Cardiac septum (tissue), 1 donor: ENCODE data around the gene EPHB1. TPM values are rescaled to one million over a fixed set of nuclear protein-coding genes. Genes with fewer than 3 reads are reported as not detected.
"Not testable (repeated sequence)": the region's sequence is repeated elsewhere in the genome, so short reads cannot be mapped to it uniquely, and the experiment has no call there.

Experiments
- DNase-seq: peaks from one replicate; pipeline ENCODE4 v3.0.0-alpha.2; 2020; ENCODE audit warnings: low spot score
- intact Hi-C: fragments of 100-400 bp; cut with DNase I; formaldehyde crosslinking; loops from one replicate; pipeline ENCODE4 v1.14.0; 2022
- total RNA-seq: library from RNA; stranded (reverse); fragmentation: NEBNext Ultra II Directional; extraction: Animal tissue kit (Norgen Biotek cat#: 25700); gene quantifications from one replicate; pipeline ENCODE4 v1.2.1, GENCODE V29; 2021
- donor health status: DM: no; HTN: no; CAD: no.

Gene EPHB1
- total RNA-seq, 1 donor from 2014 or later: 1.1 TPM

GRCh38 chr3:134772591-134772990 is 22.5 kb upstream of the EPHB1 start:
- intact Hi-C loops: no loop called here
- DNase-seq: no peak

- no peak for DNase-seq
Observed at GRCh38 chr3:134775831-134776230, 19.2 kb upstream of the EPHB1 start.

GRCh38 chr3:134776518-134776917 is 18.5 kb upstream of the EPHB1 start:
- DNase-seq: no peak
- intact Hi-C loops: no loop called here

More at GRCh38 chr3:134775831-134776230, 19.2 kb upstream of the EPHB1 start:
- intact Hi-C loops: no loop called here

GRCh38 chr3:134777341-134777740 is 17.7 kb upstream of the EPHB1 start:
- intact Hi-C loops: no loop called here
- DNase-seq: no peak

GRCh38 chr3:134788283-134788682 is 6.8 kb upstream of the EPHB1 start:
- intact Hi-C loops, DNase-seq: not testable (repeated sequence)

- intact Hi-C loops: no loop called here
Observed at GRCh38 chr3:134790065-134790464, 5.0 kb upstream of the EPHB1 start.

GRCh38 chr3:134791992-134792391 is 3.1 kb upstream of the EPHB1 start:
- intact Hi-C loops: no loop called here
- no peak for DNase-seq

More at GRCh38 chr3:134790065-134790464, 5.0 kb upstream of the EPHB1 start:
- DNase-seq: no peak

- no peak for DNase-seq
- intact Hi-C loops: no loop called here
Observed at GRCh38 chr3:134792700-134793099, 2.4 kb upstream of the EPHB1 start.

GRCh38 chr3:134793562-134793961 is 1.5 kb upstream of the EPHB1 start:
- DNase-seq: no peak
- intact Hi-C loops: no loop called here

GRCh38 chr3:134794323-134794722 is 737 bp upstream of the EPHB1 start:
- DNase-seq: no peak
- intact Hi-C loops: loop anchor here (2.0 kb wide), 3 partner anchors 448 to 1102 kb away; no protein-coding TSS in a partner anchor

GRCh38 chr3:134795746-134796280 is 753 bp downstream of the EPHB1 start:
- intact Hi-C loops: loop anchor here (2.0 kb wide), 3 partner anchors 447 to 1101 kb away; no protein-coding TSS in a partner anchor
- no peak for DNase-seq

GRCh38 chr3:134796281-134797056 is 1.4 kb downstream of the EPHB1 start:
- intact Hi-C loops: no loop called here
- no peak for DNase-seq

- intact Hi-C loops: no loop called here
Observed at GRCh38 chr3:134797057-134797740, 2.1 kb downstream of the EPHB1 start.

GRCh38 chr3:134797741-134798451 is 2.8 kb downstream of the EPHB1 start:
- intact Hi-C loops: no loop called here
- DNase-seq: no peak

More at GRCh38 chr3:134797057-134797740, 2.1 kb downstream of the EPHB1 start:
- DNase-seq: no peak

- intact Hi-C loops: no loop called here
- DNase-seq: no peak
Observed at GRCh38 chr3:134798681-134799311, 3.7 kb downstream of the EPHB1 start.

GRCh38 chr3:134799393-134799792 is 4.3 kb downstream of the EPHB1 start:
- no peak for DNase-seq
- intact Hi-C loops: no loop called here

GRCh38 chr3:134801204-134801958 is 6.3 kb downstream of the EPHB1 start:
- no peak for DNase-seq
- intact Hi-C loops: no loop called here

- DNase-seq: no peak
- intact Hi-C loops: no loop called here
Observed at GRCh38 chr3:134802428-134803050, 7.5 kb downstream of the EPHB1 start.
